Neuronal stem cell (in vitro differentiated cells): ENCODE results near the gene HIPK4. TPM values are rescaled to one million over a fixed set of nuclear protein-coding genes. Genes with fewer than 3 reads are reported as not detected.

ENCODE experiments used
- small RNA-seq: library from polyadenylated mRNA; stranded (forward); fragments of <200 nt; extraction: miRNeasy Mini kit (QIAGEN cat#:217004); gene quantifications from one replicate; pipeline ENCODE3, GENCODE V24; 2013; ENCODE audit not compliant: insufficient read depth

The HIPK4 gene

Small RNA genes lying within 50 kb of the gene (small RNA-seq; reads per million reads assigned to genes)
- gene MIR6796 (2.8 reads per million), gene RF00019 (not detected)
